ENCODE measurements around the gene LYPD6B.

Gene LYPD6B

GRCh38 chr2:149119368-149119767 lies 80.9 kb downstream of the LYPD6B start:
- no peak for DNase-seq (ENCODE audit: low read depth in 2 of 2)

GRCh38 chr2:149122516-149122915 lies 84.0 kb downstream of the LYPD6B start:
- DNase-seq (ENCODE audit: low read depth in 2 of 2), result no peak

- no peak for DNase-seq (ENCODE audit: low read depth in 2 of 2)
Measured at GRCh38 chr2:149125031-149125725, 86.7 kb downstream of the LYPD6B start.

- no peak for DNase-seq (ENCODE audit: low read depth in 2 of 2)
Measured at GRCh38 chr2:149129433-149129832, 90.9 kb downstream of the LYPD6B start.

- DNase-seq (ENCODE audit: low read depth in 2 of 2), result no peak
Measured at GRCh38 chr2:149132339-149132738, 93.8 kb downstream of the LYPD6B start.

GRCh38 chr2:149132901-149133300 lies 94.4 kb downstream of the LYPD6B start:
- DNase-seq (ENCODE audit: low read depth in 2 of 2), result no peak

- no peak for DNase-seq (ENCODE audit: low read depth in 2 of 2)
Measured at GRCh38 chr2:149134335-149134923, 95.9 kb downstream of the LYPD6B start.

GRCh38 chr2:149136111-149136510 lies 97.6 kb downstream of the LYPD6B start:
- DNase-seq (ENCODE audit: low read depth in 2 of 2), result no peak

GRCh38 chr2:149141046-149141445 lies 102.5 kb downstream of the LYPD6B start:
- no peak for DNase-seq (ENCODE audit: low read depth in 2 of 2)

GRCh38 chr2:149143734-149144133 lies 105.2 kb downstream of the LYPD6B start:
- DNase-seq (ENCODE audit: low read depth in 2 of 2), result no peak

GRCh38 chr2:149145314-149146295 lies 107.1 kb downstream of the LYPD6B start:
- DNase-seq (ENCODE audit: low read depth in 2 of 2), result no peak

GRCh38 chr2:149146876-149147275 lies 108.4 kb downstream of the LYPD6B start:
- DNase-seq (ENCODE audit: low read depth in 2 of 2), result no peak

- DNase-seq (ENCODE audit: low read depth in 2 of 2), result no peak
Measured at GRCh38 chr2:149148194-149149006, 109.9 kb downstream of the LYPD6B start.

- DNase-seq (ENCODE audit: low read depth in 2 of 2), result no peak
Measured at GRCh38 chr2:149149007-149149297, 110.5 kb downstream of the LYPD6B start.

- DNase-seq (ENCODE audit: low read depth in 2 of 2), result no peak
Measured at GRCh38 chr2:149152469-149152953, 114.0 kb downstream of the LYPD6B start.

- DNase-seq (ENCODE audit: low read depth in 2 of 2), result no peak
Measured at GRCh38 chr2:149155196-149155969, 116.9 kb downstream of the LYPD6B start.

GRCh38 chr2:149155988-149156387 lies 117.5 kb downstream of the LYPD6B start:
- DNase-seq (ENCODE audit: low read depth in 2 of 2), result no peak

GRCh38 chr2:149156971-149157740 lies 118.7 kb downstream of the LYPD6B start:
- no peak for DNase-seq (ENCODE audit: low read depth in 2 of 2)

- DNase-seq (ENCODE audit: low read depth in 2 of 2), result no peak
Measured at GRCh38 chr2:149158957-149159356, 120.5 kb downstream of the LYPD6B start.

- DNase-seq (ENCODE audit: low read depth in 2 of 2), result no peak
Measured at GRCh38 chr2:149160195-149160594, 121.7 kb downstream of the LYPD6B start.
